Uterus (tissue), 4 donors: ENCODE data around the gene EWSR1. TPM values are rescaled to one million over a fixed set of nuclear protein-coding genes. Genes with fewer than 3 reads are reported as not detected.

Source experiments
- DNase-seq, 2 donors: peaks; one replicate each; pipeline ENCODE4 v3.0.0-alpha.2; 2019 to 2020
- H3K27ac ChIP-seq, 2 donors: fragments of 200-600 bp; sonication (generic); 1 replicate in 1 of 2; 2 replicates in 1 of 2; pipeline ENCODE4 v1.5.1; 2016 to 2018
- H3K27me3 ChIP-seq, 2 donors: fragments of 200-600 bp; sonication (generic); one replicate each; pipeline ENCODE4 v1.5.1; 2018 to 2019; ENCODE audit warnings: control low read depth in 1 of 2
- H3K36me3 ChIP-seq, 2 donors: fragments of 200-600 bp; sonication (generic); one replicate each; pipeline ENCODE4 v1.5.1; 2019; ENCODE audit warnings: control low read depth in 1 of 2
- H3K4me1 ChIP-seq, 2 donors: fragments of 200-600 bp; sonication (generic); one replicate each; pipeline ENCODE4 v1.5.1; 2018 to 2019; ENCODE audit warnings: control low read depth in 1 of 2
- H3K4me3 ChIP-seq, 2 donors: fragments of 200-600 bp; sonication (generic); 1 replicate in 1 of 2; 2 replicates in 1 of 2; pipeline ENCODE4 v1.5.1; 2018 to 2019; ENCODE audit warnings: mild to moderate bottlenecking in 1 of 2
- H3K9me3 ChIP-seq, 2 donors: fragments of 200-600 bp; sonication (generic); one replicate each; pipeline ENCODE4 v1.5.1; 2019; ENCODE audit warnings: control low read depth in 1 of 2
- CTCF ChIP-seq, 4 experiments: fragments of 200-600 bp in 2 of 4; fragments of 450-650 bp in 2 of 4; sonication (generic) in 2 of 4; IDR thresholded peaks; one replicate each; pipeline ENCODE4 v1.5.1; 2016 to 2019; ENCODE audit warnings: antibody characterized with exemption in 4 of 4, mild to moderate bottlenecking in 2 of 4, moderate library complexity in 1 of 4
- POLR2A ChIP-seq, 2 donors: fragments of 450-650 bp; IDR thresholded peaks; one replicate each; pipeline ENCODE4 v1.6.1; 2016; ENCODE audit warnings: antibody characterized with exemption in 2 of 2, mild to moderate bottlenecking in 1 of 2, moderate library complexity in 1 of 2
- intact Hi-C: fragments of 100-400 bp; cut with DNase I; formaldehyde crosslinking; loops from one replicate; pipeline ENCODE4 v1.15.1; 2023; ENCODE audit warnings: low total_unique reads
- total RNA-seq, 4 donors: library from RNA; depleted of rRNA in 3 of 4; stranded (reverse); fragments of >200 nt in 3 of 4; gene quantifications; one replicate each; pipeline versions ENCODE4 v1.1.0 to v1.2.4, GENCODE V29; 2014 to 2023
- donor health status: DM: yes; HTN: yes; CAD: no.

The EWSR1 gene
- total RNA-seq, 4 donors from 2014 or later, result 120 to 221 (median 137) TPM

- intact Hi-C loops, result no loop called here
- DNase-seq, result no peak
- no peaks in the 10 kb centered on the region for H3K36me3 ChIP-seq
- H3K27me3 ChIP-seq, result no peaks in the 10 kb centered on the region
- no peaks in the 10 kb centered on the region for H3K4me1 ChIP-seq
- TF ChIP-seq CTCF (IDR thresholded peaks at IDR 0.05) (no peak), POLR2A (IDR thresholded peaks at IDR 0.05) (no peak)
- no peak overlapping the region for H3K4me3 ChIP-seq
- no peaks in the 10 kb centered on the region for H3K9me3 ChIP-seq
- no peak overlapping the region for H3K27ac ChIP-seq
These were observed 20.8 kb downstream of the EWSR1 start for GRCh38 chr22:29288837-29289236.

GRCh38 chr22:29290061-29290460, 22.0 kb downstream of the EWSR1 start:
- TF ChIP-seq POLR2A (IDR thresholded peaks at IDR 0.05), result no peak
- no peak for TF ChIP-seq CTCF (IDR thresholded peaks at IDR 0.05)
- intact Hi-C loops, result no loop called here
- Histone ChIP-seq H3K4me1 (no peaks in the 10 kb centered on the region), H3K27me3 (no peaks in the 10 kb centered on the region), H3K36me3 (no peaks in the 10 kb centered on the region), H3K9me3 (no peaks in the 10 kb centered on the region), H3K4me3 (no peak overlapping the region), H3K27ac (no peak overlapping the region)
- no peak for DNase-seq

- Histone ChIP-seq H3K27me3 (no peaks in the 10 kb centered on the region), H3K9me3 (no peaks in the 10 kb centered on the region), H3K27ac (no peak overlapping the region), H3K4me1 (no peaks in the 10 kb centered on the region), H3K36me3 (no peaks in the 10 kb centered on the region), H3K4me3 (no peak overlapping the region)
- intact Hi-C loops, result no loop called here
- DNase-seq, result no peak
- no peak for TF ChIP-seq POLR2A (IDR thresholded peaks at IDR 0.05)
- no peak for TF ChIP-seq CTCF (IDR thresholded peaks at IDR 0.05)
These were observed 23.1 kb downstream of the EWSR1 start for GRCh38 chr22:29291215-29291614.

GRCh38 chr22:29292379-29292778, 24.3 kb downstream of the EWSR1 start:
- Histone ChIP-seq H3K36me3 (no peaks in the 10 kb centered on the region), H3K4me3 (no peak overlapping the region)
- TF ChIP-seq CTCF (IDR thresholded peaks at IDR 0.05), result no peak
- no peak for TF ChIP-seq POLR2A (IDR thresholded peaks at IDR 0.05)

GRCh38 chr22:29298641-29299040, 30.6 kb downstream of the EWSR1 start:
- no peak for DNase-seq
- H3K4me1 ChIP-seq, result no peaks in the 10 kb centered on the region
- no peaks in the 10 kb centered on the region for H3K36me3 ChIP-seq
- TF ChIP-seq CTCF (IDR thresholded peaks at IDR 0.05) (no peak), POLR2A (IDR thresholded peaks at IDR 0.05) (no peak)
- H3K9me3 ChIP-seq, result no peaks in the 10 kb centered on the region
- no peak overlapping the region for H3K27ac ChIP-seq
- intact Hi-C loops, result no loop called here
- H3K4me3 ChIP-seq, result no peak overlapping the region
- H3K27me3 ChIP-seq, result no peaks in the 10 kb centered on the region

More at GRCh38 chr22:29292379-29292778, 24.3 kb downstream of the EWSR1 start:
- Histone ChIP-seq H3K4me1 (no peaks in the 10 kb centered on the region), H3K9me3 (no peaks in the 10 kb centered on the region), H3K27me3 (no peaks in the 10 kb centered on the region), H3K27ac (no peak overlapping the region)
- intact Hi-C loops, result no loop called here
- DNase-seq, result no peak
